ENCODE measurements around the gene CR1.

DNA sequence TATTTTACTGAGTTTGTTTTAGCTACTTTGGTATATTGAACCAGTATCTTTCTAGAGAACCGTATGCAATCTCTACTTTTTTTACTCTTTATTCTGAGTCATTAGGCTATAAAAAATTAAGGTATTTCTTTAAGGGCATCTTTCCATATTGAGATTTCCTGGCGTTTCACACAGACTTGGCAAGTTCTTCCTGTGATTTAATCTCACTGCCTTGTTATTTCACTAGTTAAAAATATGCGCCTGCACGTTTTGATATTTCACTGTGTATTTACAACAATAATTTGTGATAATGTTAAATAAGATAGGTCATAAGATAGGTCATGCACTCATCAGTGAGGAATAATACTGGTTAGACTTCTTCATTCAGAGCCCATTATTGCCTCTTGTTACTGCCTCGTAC is 132.8 kb downstream of the CR1 start:
- TF ChIP-seq JUNB (IDR thresholded peaks at IDR 0.05; ENCODE audit: unreplicated experiment) (no peak), ETS1 (IDR thresholded peaks at IDR 0.05) (no peak), CTCF (conservative IDR thresholded peaks at IDR 0.05; ENCODE audit: low read depth in 2 of 2) (no peak), EZH2 (IDR thresholded peaks at IDR 0.05; ENCODE audit: low read depth, unreplicated experiment) (no peak), POLR2AphosphoS5 (IDR thresholded peaks at IDR 0.05; ENCODE audit: low read depth) (no peak), NANOG (IDR thresholded peaks at IDR 0.05; ENCODE audit: borderline replicate concordance) (no peak), REST (IDR thresholded peaks at IDR 0.05; ENCODE audit: unreplicated experiment) (no peak), CREB1 (CRISPR knock-in tag; IDR thresholded peaks at IDR 0.05; ENCODE audit: low read depth) (no peak), EZH2phosphoT487 (IDR thresholded peaks at IDR 0.05; ENCODE audit: unreplicated experiment) (no peak), ZNF331 (CRISPR knock-in tag; IDR thresholded peaks at IDR 0.05; ENCODE audit: low read depth) (no peak)
- TF ChIP-seq, protein P1, sequence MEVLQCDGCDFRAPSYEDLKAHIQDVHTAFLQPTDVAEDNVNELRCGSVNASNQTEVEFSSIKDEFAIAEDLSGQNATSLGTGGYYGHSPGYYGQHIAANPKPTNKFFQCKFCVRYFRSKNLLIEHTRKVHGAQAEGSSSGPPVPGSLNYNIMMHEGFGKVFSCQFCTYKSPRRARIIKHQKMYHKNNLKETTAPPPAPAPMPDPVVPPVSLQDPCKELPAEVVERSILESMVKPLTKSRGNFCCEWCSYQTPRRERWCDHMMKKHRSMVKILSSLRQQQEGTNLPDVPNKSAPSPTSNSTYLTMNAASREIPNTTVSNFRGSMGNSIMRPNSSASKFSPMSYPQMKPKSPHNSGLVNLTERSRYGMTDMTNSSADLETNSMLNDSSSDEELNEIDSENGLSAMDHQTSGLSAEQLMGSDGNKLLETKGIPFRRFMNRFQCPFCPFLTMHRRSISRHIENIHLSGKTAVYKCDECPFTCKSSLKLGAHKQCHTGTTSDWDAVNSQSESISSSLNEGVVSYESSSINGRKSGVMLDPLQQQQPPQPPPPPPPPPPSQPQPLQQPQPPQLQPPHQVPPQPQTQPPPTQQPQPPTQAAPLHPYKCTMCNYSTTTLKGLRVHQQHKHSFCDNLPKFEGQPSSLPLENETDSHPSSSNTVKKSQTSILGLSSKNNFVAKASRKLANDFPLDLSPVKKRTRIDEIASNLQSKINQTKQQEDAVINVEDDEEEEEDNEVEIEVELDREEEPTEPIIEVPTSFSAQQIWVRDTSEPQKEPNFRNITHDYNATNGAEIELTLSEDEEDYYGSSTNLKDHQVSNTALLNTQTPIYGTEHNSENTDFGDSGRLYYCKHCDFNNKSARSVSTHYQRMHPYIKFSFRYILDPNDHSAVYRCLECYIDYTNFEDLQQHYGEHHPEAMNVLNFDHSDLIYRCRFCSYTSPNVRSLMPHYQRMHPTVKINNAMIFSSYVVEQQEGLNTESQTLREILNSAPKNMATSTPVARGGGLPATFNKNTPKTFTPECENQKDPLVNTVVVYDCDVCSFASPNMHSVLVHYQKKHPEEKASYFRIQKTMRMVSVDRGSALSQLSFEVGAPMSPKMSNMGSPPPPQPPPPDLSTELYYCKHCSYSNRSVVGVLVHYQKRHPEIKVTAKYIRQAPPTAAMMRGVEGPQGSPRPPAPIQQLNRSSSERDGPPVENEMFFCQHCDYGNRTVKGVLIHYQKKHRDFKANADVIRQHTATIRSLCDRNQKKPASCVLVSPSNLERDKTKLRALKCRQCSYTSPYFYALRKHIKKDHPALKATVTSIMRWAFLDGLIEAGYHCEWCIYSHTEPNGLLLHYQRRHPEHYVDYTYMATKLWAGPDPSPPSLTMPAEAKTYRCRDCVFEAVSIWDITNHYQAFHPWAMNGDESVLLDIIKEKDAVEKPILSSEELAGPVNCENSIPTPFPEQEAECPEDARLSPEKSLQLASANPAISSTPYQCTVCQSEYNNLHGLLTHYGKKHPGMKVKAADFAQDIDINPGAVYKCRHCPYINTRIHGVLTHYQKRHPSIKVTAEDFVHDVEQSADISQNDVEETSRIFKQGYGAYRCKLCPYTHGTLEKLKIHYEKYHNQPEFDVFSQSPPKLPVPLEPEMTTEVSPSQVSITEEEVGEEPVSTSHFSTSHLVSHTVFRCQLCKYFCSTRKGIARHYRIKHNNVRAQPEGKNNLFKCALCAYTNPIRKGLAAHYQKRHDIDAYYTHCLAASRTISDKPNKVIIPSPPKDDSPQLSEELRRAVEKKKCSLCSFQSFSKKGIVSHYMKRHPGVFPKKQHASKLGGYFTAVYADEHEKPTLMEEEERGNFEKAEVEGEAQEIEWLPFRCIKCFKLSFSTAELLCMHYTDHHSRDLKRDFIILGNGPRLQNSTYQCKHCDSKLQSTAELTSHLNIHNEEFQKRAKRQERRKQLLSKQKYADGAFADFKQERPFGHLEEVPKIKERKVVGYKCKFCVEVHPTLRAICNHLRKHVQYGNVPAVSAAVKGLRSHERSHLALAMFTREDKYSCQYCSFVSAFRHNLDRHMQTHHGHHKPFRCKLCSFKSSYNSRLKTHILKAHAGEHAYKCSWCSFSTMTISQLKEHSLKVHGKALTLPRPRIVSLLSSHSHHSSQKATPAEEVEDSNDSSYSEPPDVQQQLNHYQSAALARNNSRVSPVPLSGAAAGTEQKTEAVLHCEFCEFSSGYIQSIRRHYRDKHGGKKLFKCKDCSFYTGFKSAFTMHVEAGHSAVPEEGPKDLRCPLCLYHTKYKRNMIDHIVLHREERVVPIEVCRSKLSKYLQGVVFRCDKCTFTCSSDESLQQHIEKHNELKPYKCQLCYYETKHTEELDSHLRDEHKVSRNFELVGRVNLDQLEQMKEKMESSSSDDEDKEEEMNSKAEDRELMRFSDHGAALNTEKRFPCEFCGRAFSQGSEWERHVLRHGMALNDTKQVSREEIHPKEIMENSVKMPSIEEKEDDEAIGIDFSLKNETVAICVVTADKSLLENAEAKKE (CRISPR knock-in tag; IDR thresholded peaks at IDR 0.05): no peak

Measured in GM23338 (cell line).